ENCODE data around the gene SPIRE2. TPM values are rescaled to one million over a fixed set of nuclear protein-coding genes. Genes with fewer than 3 reads are reported as not detected.

The SPIRE2 gene
- total RNA-seq, 4 donors from 2014 or later = 7.0 to 10.9 (median 9.5) TPM

DNA sequence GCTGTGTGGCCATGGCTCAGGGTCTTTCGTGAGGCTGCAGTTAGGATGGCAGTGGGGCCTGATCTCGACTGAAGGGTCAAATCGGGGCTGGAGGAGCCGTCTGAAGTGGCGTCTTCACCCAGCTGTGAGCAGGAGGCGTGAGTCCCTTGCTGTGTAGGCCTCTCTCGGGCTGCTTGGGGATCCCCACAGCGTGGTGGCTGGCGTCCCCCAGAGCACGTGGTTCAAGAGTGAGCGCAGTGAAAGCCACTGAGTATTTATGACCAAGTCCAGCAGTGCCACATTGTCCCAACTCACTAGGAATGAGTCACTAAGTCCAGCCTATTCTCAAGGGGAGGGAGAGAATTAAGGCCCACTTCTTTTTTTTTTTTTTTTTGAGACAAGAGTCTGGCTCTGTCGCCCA is 33.4 kb downstream of the SPIRE2 start:
- TF ChIP-seq, protein P1, sequence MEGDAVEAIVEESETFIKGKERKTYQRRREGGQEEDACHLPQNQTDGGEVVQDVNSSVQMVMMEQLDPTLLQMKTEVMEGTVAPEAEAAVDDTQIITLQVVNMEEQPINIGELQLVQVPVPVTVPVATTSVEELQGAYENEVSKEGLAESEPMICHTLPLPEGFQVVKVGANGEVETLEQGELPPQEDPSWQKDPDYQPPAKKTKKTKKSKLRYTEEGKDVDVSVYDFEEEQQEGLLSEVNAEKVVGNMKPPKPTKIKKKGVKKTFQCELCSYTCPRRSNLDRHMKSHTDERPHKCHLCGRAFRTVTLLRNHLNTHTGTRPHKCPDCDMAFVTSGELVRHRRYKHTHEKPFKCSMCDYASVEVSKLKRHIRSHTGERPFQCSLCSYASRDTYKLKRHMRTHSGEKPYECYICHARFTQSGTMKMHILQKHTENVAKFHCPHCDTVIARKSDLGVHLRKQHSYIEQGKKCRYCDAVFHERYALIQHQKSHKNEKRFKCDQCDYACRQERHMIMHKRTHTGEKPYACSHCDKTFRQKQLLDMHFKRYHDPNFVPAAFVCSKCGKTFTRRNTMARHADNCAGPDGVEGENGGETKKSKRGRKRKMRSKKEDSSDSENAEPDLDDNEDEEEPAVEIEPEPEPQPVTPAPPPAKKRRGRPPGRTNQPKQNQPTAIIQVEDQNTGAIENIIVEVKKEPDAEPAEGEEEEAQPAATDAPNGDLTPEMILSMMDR (IDR thresholded peaks at IDR 0.05) = no peak
- TF ChIP-seq POLR2A (IDR thresholded peaks at IDR 0.05) = no peak
- Histone ChIP-seq H3K27ac (no peak overlapping the region), H3K9me3 (no peaks in the 10 kb centered on the region), H3K27me3 (no peaks in the 10 kb centered on the region), H3K4me1 (peaks cover 0 to 15% of the 10 kb centered on the region in 2 donors), H3K4me3 (replicated peaks in 1 of 3) (no peak overlapping the region), H3K36me3 (no peaks in the 10 kb centered on the region)
- DNase-seq = no peak
- intact Hi-C loops (cut with DNase I) = loop anchor here (5.0 to 10.0 kb wide), 2 partner anchors 44 to 157 kb away; partner anchors contain the start of genes FANCA and SPATA2L
- WGBS, 2 donors = 92 to 95% methylated on average over 7 to 12 of the region's 12 CpGs

DNA sequence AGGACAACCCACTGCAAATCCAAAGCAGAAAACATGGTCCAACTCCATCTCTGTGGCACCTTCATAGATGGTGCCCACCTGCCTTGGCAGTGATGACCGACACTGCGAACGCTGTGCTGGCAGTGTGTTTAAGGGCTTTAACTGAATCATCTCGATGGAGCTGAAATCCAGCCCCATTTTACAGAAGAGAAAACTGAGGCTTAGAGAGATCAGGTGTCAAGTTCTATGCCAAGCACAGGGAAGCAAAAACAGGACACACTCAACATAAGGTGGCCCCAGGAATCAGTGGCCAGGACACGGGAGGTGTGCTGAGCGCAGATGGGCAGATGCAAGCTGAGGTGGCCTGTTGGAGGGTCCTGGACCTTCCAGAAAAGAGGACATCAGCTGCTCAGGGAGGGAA is 34.5 kb downstream of the SPIRE2 start:
- no peak for DNase-seq
- H3K4me1 ChIP-seq = peaks cover 0 to 15% of the 10 kb centered on the region in 2 donors
- H3K4me3 ChIP-seq (replicated peaks in 1 of 3) = no peak overlapping the region
- no peaks in the 10 kb centered on the region for H3K9me3 ChIP-seq
- 97 to 98% methylated on average over 6 of the region's 6 CpGs for WGBS, 2 donors
- no peak overlapping the region for H3K27ac ChIP-seq
- intact Hi-C loops (cut with DNase I) = loop anchor here (5.0 to 10.0 kb wide), 2 partner anchors 45 to 158 kb away; partner anchors contain the start of genes FANCA and SPATA2L
- no peaks in the 10 kb centered on the region for H3K27me3 ChIP-seq
- H3K36me3 ChIP-seq = no peaks in the 10 kb centered on the region
- TF ChIP-seq, protein P1 (IDR thresholded peaks at IDR 0.05) = no peak
- TF ChIP-seq POLR2A (IDR thresholded peaks at IDR 0.05) = no peak

DNA sequence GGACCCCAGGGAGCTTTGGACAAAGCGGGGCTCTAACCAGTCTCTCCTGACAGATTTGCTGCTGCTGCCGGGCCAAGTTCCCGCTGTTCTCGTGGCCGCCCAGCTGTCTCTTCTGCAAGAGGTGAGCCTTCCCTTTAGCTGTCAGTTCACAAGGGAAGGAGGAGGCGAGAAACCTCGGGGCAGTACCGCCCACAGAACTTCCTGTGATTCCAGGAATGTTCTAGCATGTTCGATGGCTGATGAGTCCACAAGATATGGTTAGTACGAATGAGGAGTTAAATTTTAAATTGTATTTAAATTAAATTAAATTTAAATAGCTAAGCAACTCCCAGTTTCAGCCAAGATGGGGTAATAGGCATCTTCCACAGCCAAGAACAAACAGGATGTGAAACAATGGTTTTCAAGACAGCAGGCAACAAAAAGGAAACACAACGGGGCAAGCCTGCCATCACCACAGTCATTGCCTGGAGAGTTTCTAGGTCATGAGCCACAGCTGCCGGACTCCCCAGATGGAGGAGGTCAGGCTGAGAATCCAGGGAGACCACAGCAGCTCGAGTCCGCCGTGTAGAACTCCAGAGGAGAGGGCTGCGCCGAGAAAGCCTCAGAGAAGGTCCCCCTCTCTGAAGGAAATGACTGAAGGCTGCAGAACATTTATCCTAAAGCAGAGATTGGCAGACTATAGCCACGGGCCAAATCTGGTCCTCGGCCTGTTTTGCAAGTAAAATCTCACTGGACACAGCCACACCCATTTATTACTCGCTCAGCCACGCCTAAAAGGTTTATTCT is 35.7 kb downstream of the SPIRE2 start:
- whole genome bisulfite sequencing, 2 donors = 64 to 74% methylated on average over 20 to 21 of the region's 21 CpGs
- no peak for DNase-seq
- TF ChIP-seq POLR2A (IDR thresholded peaks at IDR 0.05) = peak in 1 of 2 donors; percentile 7
- TF ChIP-seq, protein P1 (IDR thresholded peaks at IDR 0.05) = no peak
- H3K27ac ChIP-seq = peak overlapping the region in 2 of 3 donors; percentile 39 to 69
- H3K4me3 ChIP-seq (replicated peaks in 1 of 3) = no peak overlapping the region
- no peaks in the 10 kb centered on the region for H3K27me3 ChIP-seq
- intact Hi-C loops (cut with DNase I) = loop anchor here (5.0 to 10.0 kb wide), 2 partner anchors 47 to 159 kb away; partner anchors contain the start of genes FANCA and SPATA2L
- H3K36me3 ChIP-seq = no peaks in the 10 kb centered on the region
- peaks cover 0 to 15% of the 10 kb centered on the region in 2 donors for H3K4me1 ChIP-seq
- no peaks in the 10 kb centered on the region for H3K9me3 ChIP-seq

DNA sequence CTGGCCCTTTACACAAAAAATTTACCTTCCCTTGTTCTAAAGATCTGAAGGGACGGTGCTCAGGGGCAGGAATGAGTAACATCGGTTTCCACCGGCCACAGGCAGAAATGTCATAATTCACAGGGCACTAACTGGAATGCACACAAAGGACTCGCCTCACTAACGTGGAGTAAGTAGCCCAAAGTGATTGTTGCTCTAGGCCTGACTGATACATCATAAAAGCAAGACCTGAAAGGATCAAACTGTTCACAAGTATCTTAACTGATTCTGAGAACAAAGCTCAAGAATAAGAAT is 36.2 kb downstream of the SPIRE2 start:
- intact Hi-C loops (cut with DNase I) = loop anchor here (5.0 to 10.0 kb wide), 2 partner anchors 47 to 160 kb away; partner anchors contain the start of genes FANCA and SPATA2L

More for the DNA sequence above, 36.2 kb downstream of the SPIRE2 start:
- Histone ChIP-seq H3K27ac (peak overlapping the region in 2 of 3 donors; percentile 39 to 69), H3K36me3 (no peaks in the 10 kb centered on the region), H3K4me3 (replicated peaks in 1 of 3) (no peak overlapping the region), H3K27me3 (no peaks in the 10 kb centered on the region), H3K9me3 (no peaks in the 10 kb centered on the region), H3K4me1 (peaks cover 0 to 15% of the 10 kb centered on the region in 2 donors)
- TF ChIP-seq POLR2A (IDR thresholded peaks at IDR 0.05) = no peak
- TF ChIP-seq, protein P1 (IDR thresholded peaks at IDR 0.05) = no peak
- DNase-seq = no peak
- WGBS, 2 donors = 77 to 78% methylated on average over 5 of the region's 5 CpGs
